HUES48 (cell line): Measurements from ENCODE around the gene PSMB10.
A peak's percentile ranks its signal among the peaks of the same experiment; 100 is the strongest.

ENCODE experiments used
- H3K27ac ChIP-seq: one replicate; pipeline ENCODE4 v1.7.0; 2013; ENCODE audit warnings: low read depth, low read length, inconsistent platforms
- H3K27me3 ChIP-seq: 2 replicates; pipeline ENCODE4 v1.6.1; 2013; ENCODE audit warnings: mild to moderate bottlenecking, low read length; ENCODE audit not compliant: control insufficient read depth, insufficient read depth
- H3K36me3 ChIP-seq: 2 replicates; pipeline ENCODE4 v1.6.1; 2013; ENCODE audit warnings: low read length; ENCODE audit not compliant: control insufficient read depth, insufficient read depth
- H3K4me1 ChIP-seq: 2 replicates; pipeline ENCODE4 v1.6.1; 2013; ENCODE audit warnings: mild to moderate bottlenecking, low read length; ENCODE audit not compliant: control insufficient read depth, insufficient read depth
- H3K4me3 ChIP-seq: 2 replicates; pipeline ENCODE4 v1.5.1; 2013; ENCODE audit warnings: mild to moderate bottlenecking, low read depth, low read length
- H3K9ac ChIP-seq: 2 replicates; pipeline ENCODE4 v1.6.1; 2013; ENCODE audit warnings: mild to moderate bottlenecking, low read depth, low read length, moderate library complexity
- H3K9me3 ChIP-seq: 2 replicates; pipeline ENCODE4 v1.6.1; 2013; ENCODE audit warnings: low read length; ENCODE audit not compliant: control insufficient read depth, insufficient read depth

The PSMB10 gene

DNA sequence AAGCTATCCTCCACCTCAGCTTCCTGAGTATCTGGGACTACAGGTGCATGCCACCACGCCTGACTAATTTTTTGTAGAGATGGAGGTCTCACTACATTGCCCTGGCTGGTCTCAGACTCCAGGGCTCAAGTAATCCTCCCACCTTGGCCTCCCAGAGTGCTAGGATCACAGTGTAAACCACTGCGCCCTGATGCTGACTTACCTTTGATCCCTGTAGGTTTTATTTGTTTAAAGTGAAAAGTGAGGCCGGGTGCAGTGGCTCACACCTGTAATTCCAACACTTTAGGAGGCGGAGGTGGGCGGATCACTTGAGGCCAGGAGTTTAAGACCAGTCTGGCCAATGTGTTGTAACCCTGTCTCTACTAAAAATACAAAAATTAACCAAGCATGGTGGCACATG is 34.9 kb downstream of the PSMB10 start:
- Histone ChIP-seq H3K27ac (no peak overlapping the region), H3K36me3 (peaks cover 9% of the 10 kb centered on the region; the same call in 1 of the 2 replicates), H3K4me3 (no peak overlapping the region), H3K27me3 (no peaks in the 10 kb centered on the region), H3K9ac (no peak overlapping the region), H3K9me3 (no peaks in the 10 kb centered on the region), H3K4me1 (no peaks in the 10 kb centered on the region)

DNA sequence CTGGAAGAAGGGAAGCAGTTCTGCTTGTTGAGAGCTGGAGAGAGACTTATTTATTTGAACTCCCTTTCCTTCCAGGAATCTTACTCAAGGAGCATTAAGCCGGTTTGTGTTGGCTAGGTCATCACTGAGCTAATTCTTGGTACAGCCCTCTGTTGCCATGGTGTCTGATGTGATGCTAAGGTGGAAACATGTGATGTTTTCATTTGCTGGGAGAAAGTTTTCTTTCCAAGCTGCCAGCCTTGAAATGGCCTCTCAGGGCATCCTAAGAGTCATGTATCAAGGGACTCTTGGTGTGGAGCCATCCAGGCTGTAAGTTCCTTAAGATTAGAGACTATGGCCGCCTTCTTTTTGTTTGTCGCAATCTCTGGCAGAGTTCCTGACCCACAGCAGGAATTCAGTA is 39.4 kb downstream of the PSMB10 start:
- H3K4me3 ChIP-seq: no peak overlapping the region
- H3K4me1 ChIP-seq: 0 out of 2 replicates have a peak, but pooled peaks cover 7% of the 10 kb centered on the region
- no peak overlapping the region for H3K27ac ChIP-seq
- no peaks in the 10 kb centered on the region for H3K36me3 ChIP-seq
- H3K9me3 ChIP-seq: no peaks in the 10 kb centered on the region
- no peak overlapping the region for H3K9ac ChIP-seq
- H3K27me3 ChIP-seq: no peaks in the 10 kb centered on the region

DNA sequence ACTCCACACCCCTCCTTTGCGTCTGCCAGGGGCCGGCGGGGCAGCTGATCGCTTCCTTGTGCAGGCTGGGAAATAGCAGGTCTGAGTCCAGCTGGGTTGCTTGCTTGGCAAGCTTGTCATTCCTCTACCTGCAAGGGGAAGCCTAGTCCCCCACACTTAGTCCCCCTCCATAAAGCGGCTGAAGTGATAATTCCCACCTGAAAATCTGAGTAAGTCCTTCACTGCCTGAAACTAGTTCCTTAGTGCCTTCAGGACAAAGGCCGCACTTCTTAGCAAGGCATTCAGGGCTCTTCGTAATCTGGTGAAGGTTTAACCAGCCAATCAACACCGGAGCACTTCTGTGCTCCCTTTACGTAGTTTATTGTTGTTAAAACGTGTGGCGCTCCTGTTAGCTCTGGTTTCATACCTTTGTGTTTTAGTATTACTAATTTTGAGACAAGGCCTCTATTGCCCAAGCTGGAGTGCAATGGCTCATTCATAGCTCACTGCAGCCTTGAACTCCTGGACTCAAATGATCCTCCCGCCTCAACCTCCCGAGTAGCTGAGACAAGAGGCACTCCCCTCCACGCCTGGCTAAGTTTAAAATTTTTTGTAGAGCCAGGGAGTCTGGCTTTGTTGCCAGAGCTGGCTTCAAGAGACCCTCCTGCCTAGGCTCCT is 42.8 kb downstream of the PSMB10 start:
- Histone ChIP-seq H3K4me3 (peak overlapping the region; percentile 99), H3K4me1 (0 out of 2 replicates have a peak, but pooled peaks cover 8% of the 10 kb centered on the region), H3K9ac (peak overlapping the region; percentile 96), H3K27me3 (no peaks in the 10 kb centered on the region), H3K27ac (peak overlapping the region; percentile 83), H3K36me3 (no peaks in the 10 kb centered on the region), H3K9me3 (no peaks in the 10 kb centered on the region)

- H3K4me3 ChIP-seq: peak within 1 kb of the TSS; percentile 99
Observed at GRCh38 chr16:67892899-67893742, 43.5 kb downstream of the PSMB10 start, which contains the start of gene PSKH1. Gene PSKH1 (plus strand): TSS chr16:67893254. CDS start chr16:67908750, 15,496 bp downstream.

DNA sequence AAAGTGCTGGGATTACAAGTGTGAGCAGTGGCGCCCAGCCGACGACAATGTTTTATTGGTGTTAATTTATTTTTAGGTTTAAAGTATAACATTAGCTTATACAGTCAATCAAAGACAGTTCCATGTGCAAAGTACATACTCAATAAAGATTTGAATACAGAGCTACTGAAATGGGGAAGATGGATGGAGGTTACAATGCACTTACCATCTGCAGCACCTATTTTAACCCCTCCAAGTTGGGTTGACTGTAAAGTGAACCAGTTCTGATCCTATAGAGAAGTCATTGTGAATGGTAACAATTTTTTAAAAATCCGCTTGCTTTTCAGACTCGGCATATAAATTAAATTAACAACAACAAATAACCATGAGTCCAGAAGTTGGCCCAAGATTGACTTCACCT is 44.3 kb downstream of the PSMB10 start:
- no peak overlapping the region; the same call in 1 of the 2 replicates for H3K9ac ChIP-seq
- no peaks in the 10 kb centered on the region for H3K27me3 ChIP-seq
- no peaks in the 10 kb centered on the region for H3K36me3 ChIP-seq
- H3K4me1 ChIP-seq: 0 out of 2 replicates have a peak, but pooled peaks cover 8% of the 10 kb centered on the region
- H3K27ac ChIP-seq: peak overlapping the region; percentile 74
- no peaks in the 10 kb centered on the region for H3K9me3 ChIP-seq
- peak overlapping the region; percentile 59 for H3K4me3 ChIP-seq

More at GRCh38 chr16:67892899-67893742, 43.5 kb downstream of the PSMB10 start, which contains the start of gene PSKH1:
- Histone ChIP-seq H3K27me3 (no peaks in the 10 kb centered on the region), H3K36me3 (no peaks in the 10 kb centered on the region), H3K27ac (peak within 1 kb of the TSS; percentile 83), H3K9me3 (no peaks in the 10 kb centered on the region), H3K4me1 (0 out of 2 replicates have a peak, but pooled peaks cover 8% of the 10 kb centered on the region), H3K9ac (peak within 1 kb of the TSS; percentile 96)

DNA sequence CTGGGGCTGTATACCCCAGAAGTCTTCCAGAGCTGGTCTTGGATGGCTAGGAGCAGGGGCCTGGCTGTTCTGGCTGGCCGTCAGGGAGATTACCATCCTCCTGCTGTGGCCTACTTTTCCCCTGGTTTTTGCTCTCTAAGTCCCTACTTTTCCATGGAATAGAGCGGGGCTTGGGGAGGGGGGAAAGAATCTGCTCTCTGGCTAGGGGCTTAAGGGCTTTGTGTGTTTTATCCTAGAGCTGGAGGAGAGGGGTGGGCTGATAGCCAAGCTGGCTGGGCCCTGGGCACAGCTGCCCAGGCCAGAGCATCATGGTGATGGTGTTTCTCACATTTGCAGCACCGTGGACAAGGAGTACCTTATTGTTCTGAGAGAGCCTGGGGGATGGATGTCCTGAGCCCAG is 48.3 kb downstream of the PSMB10 start:
- Histone ChIP-seq H3K36me3 (peaks cover 9% of the 10 kb centered on the region), H3K9me3 (no peaks in the 10 kb centered on the region), H3K27me3 (no peaks in the 10 kb centered on the region), H3K9ac (no peak overlapping the region), H3K4me1 (peaks cover 22% of the 10 kb centered on the region), H3K4me3 (no peak overlapping the region), H3K27ac (no peak overlapping the region)

GRCh38 chr16:67886387-67886786 is 50.3 kb downstream of the PSMB10 start:
- peaks cover 28% of the 10 kb centered on the region for H3K36me3 ChIP-seq
- no peaks in the 10 kb centered on the region for H3K27me3 ChIP-seq
- no peaks in the 10 kb centered on the region for H3K9me3 ChIP-seq
- no peak overlapping the region for H3K9ac ChIP-seq
- no peak overlapping the region for H3K27ac ChIP-seq
- peaks cover 18% of the 10 kb centered on the region for H3K4me1 ChIP-seq
- H3K4me3 ChIP-seq: no peak overlapping the region

- Histone ChIP-seq H3K9me3 (no peaks in the 10 kb centered on the region), H3K9ac (no peak overlapping the region), H3K27me3 (no peaks in the 10 kb centered on the region), H3K27ac (no peak overlapping the region), H3K4me3 (no peak overlapping the region), H3K4me1 (peaks cover 18% of the 10 kb centered on the region), H3K36me3 (peaks cover 33% of the 10 kb centered on the region)
Observed at GRCh38 chr16:67885976-67886375, 50.7 kb downstream of the PSMB10 start.

- Histone ChIP-seq H3K4me1 (peaks cover 18% of the 10 kb centered on the region), H3K4me3 (no peak overlapping the region), H3K36me3 (peaks cover 37% of the 10 kb centered on the region), H3K27me3 (no peaks in the 10 kb centered on the region), H3K27ac (no peak overlapping the region), H3K9me3 (no peaks in the 10 kb centered on the region), H3K9ac (no peak overlapping the region)
Observed at GRCh38 chr16:67885545-67885944, 51.1 kb downstream of the PSMB10 start.

DNA sequence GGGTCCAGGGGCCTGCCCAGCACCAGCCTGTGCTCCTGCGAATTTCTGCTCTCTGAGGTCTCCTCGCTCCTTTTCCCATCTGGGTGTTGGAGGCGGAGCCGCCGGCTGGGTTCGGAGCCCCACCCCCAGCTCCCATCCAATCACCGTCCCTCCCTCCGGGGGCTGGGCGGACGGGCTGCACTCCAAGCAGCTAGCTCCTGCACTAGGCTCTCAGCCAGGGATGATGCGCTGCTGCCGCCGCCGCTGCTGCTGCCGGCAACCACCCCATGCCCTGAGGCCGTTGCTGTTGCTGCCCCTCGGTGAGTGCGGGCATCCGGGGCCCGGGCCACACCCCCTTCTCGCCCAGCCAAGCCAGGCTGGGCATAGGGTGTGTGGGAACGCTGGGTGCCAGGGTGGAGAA is 52.0 kb downstream of the PSMB10 start, which contains the start of gene NRN1L:
Gene NRN1L, plus strand, starts transcription at position 202 of the 400 bp plus-strand sequence. Its CDS starts 19 bp downstream, at position 221.
- H3K36me3 ChIP-seq: peaks cover 45% of the 10 kb centered on the region
- H3K9me3 ChIP-seq: no peaks in the 10 kb centered on the region
- peak within 1 kb of the TSS; percentile 31 for H3K27ac ChIP-seq
- no peaks in the 10 kb centered on the region for H3K27me3 ChIP-seq
- peaks cover 18% of the 10 kb centered on the region for H3K4me1 ChIP-seq
- H3K4me3 ChIP-seq: peak within 1 kb of the TSS; percentile 40; the same call in 1 of the 2 replicates
- peak within 1 kb of the TSS; percentile 10; the same call in 1 of the 2 replicates for H3K9ac ChIP-seq
